OCI-M2 (cell line): ENCODE measurements around the gene GTF2A1.
"Not testable (repeated sequence)": the region's sequence is repeated elsewhere in the genome, so short reads cannot be mapped to it uniquely, and the experiment has no call there.

Experiments used
- DNase-seq: peaks from one replicate; lab custom pipeline; 2025; ENCODE audit not compliant: unreplicated experiment; lab: John Stamatoyannopoulos, UW

Gene GTF2A1

GRCh38 chr14:81233615-81234014, 12.9 kb upstream of the GTF2A1 start:
- no peak for DNase-seq

- DNase-seq, result no peak
Measured at GRCh38 chr14:81231540-81231939, 10.8 kb upstream of the GTF2A1 start.

- DNase-seq, result no peak
Measured at GRCh38 chr14:81224222-81224621, 3.5 kb upstream of the GTF2A1 start.

GRCh38 chr14:81223788-81224187, 3.0 kb upstream of the GTF2A1 start:
- DNase-seq, result not testable (repeated sequence)

- DNase-seq, result no peak
Measured at GRCh38 chr14:81222691-81223090, 1.9 kb upstream of the GTF2A1 start.

GRCh38 chr14:81222126-81222525, 1.4 kb upstream of the GTF2A1 start:
- DNase-seq, result no peak

- no peak for DNase-seq
Measured at GRCh38 chr14:81221579-81222102, 882 bp upstream of the GTF2A1 start.

- DNase-seq, result no peak
Measured at GRCh38 chr14:81220580-81220829, 254 bp downstream of the GTF2A1 start.

GRCh38 chr14:81219759-81220579, 790 bp downstream of the GTF2A1 start:
- no peak for DNase-seq

- DNase-seq, result peak; percentile 70
Measured at GRCh38 chr14:81219210-81219758, 1.5 kb downstream of the GTF2A1 start.

GRCh38 chr14:81211844-81212243, 8.9 kb downstream of the GTF2A1 start:
- DNase-seq, result no peak

- no peak for DNase-seq
Measured at GRCh38 chr14:81209167-81209836, 11.5 kb downstream of the GTF2A1 start.

- DNase-seq, result no peak
Measured at GRCh38 chr14:81208489-81208888, 12.3 kb downstream of the GTF2A1 start.

GRCh38 chr14:81206115-81206514, 14.6 kb downstream of the GTF2A1 start:
- no peak for DNase-seq

- no peak for DNase-seq
Measured at GRCh38 chr14:81205639-81206038, 15.1 kb downstream of the GTF2A1 start.

GRCh38 chr14:81200054-81200453, 20.7 kb downstream of the GTF2A1 start:
- DNase-seq, result no peak

GRCh38 chr14:81199084-81199483, 21.7 kb downstream of the GTF2A1 start:
- DNase-seq, result no peak

- no peak for DNase-seq
Measured at GRCh38 chr14:81198651-81199050, 22.1 kb downstream of the GTF2A1 start.

- no peak for DNase-seq
Measured at GRCh38 chr14:81193924-81194633, 26.7 kb downstream of the GTF2A1 start.

- DNase-seq, result no peak
Measured at GRCh38 chr14:81192594-81192993, 28.2 kb downstream of the GTF2A1 start.

- no peak for DNase-seq
Measured at GRCh38 chr14:81187832-81188522, 32.8 kb downstream of the GTF2A1 start.
